NCI-H226 (cell line): ENCODE results near the gene ZFR.
"Not testable (repeated sequence)": the region's sequence is repeated elsewhere in the genome, so short reads cannot be mapped to it uniquely, and the experiment has no call there.

Source experiments
- DNase-seq: peaks from one replicate; pipeline ENCODE4 v3.0.0-alpha.2; 2015

Gene ZFR

DNA sequence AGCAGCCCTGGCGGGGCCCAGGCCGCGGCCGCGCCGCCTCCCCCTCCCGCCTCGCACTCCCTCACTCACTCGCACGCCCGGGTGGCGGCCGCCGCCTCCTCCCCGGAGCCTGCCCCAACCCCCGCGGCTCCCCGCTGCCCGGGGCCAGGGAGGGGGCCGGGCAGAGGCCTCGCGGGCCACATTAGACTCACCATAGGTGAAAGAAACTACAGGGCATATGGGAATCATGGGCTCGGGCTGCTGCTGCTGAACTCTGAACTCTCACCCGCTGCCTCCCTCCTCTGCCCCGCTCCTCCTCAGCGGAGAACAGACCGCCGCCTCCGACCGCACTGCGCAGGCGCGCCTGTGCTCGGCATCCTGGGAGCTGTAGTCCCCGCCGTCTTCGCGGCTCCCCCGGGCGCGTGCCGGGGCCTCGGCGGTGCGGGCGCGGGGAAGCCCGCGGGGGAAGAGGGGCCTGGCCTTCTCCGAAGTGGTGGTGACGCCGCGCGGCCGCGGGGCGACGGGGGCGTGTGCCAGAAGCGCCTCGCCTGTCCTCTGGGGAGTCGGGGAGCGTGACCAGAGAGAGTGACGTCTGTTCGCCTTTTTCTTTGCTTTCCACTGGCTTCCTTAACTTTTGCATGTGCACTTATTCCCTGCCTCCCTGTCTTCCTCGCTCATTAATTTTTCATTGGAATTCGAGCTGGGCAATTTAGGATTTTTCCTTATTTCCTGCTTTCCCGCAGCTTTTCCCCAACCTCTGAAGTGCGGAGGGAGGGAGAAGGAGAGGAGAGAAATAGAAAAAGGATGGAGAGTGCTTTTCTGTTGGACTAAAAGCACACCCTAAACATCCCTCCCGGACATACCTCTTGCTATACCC is at the start of gene ZFR:
Gene ZFR (minus strand): TSS at position 310 of the 856 bp plus-strand sequence. CDS start 82 bp downstream, at position 228.
- peak; percentile 82 for DNase-seq

DNA sequence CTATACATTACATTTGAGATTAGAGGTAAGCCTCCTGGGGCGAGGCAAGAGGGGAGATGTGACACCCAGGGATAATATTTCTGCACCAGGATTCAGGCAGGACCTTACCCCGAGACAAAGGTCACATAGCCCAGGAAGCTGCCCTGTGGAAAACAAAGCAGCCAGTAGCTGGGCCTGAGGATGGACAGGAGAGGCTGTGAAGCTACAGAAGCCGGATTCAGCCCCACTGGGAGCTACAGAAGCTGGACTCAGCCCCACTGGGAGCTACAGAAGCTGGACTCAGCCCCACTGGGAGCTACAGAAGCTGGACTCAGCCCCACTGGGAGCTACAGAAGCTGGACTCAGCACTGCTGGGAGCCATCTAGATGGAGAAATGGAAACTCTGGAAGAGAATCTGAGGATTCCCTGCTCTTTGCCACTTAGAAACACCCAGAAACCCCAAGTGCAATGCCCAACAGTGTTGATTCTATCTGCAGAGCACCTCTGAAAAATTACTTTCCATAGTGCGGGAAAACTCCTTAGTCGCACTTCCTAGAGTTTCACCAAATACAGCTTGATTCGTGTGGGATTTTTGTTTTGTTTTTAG is 46.5 kb upstream of the ZFR start:
- no peak for DNase-seq

DNA sequence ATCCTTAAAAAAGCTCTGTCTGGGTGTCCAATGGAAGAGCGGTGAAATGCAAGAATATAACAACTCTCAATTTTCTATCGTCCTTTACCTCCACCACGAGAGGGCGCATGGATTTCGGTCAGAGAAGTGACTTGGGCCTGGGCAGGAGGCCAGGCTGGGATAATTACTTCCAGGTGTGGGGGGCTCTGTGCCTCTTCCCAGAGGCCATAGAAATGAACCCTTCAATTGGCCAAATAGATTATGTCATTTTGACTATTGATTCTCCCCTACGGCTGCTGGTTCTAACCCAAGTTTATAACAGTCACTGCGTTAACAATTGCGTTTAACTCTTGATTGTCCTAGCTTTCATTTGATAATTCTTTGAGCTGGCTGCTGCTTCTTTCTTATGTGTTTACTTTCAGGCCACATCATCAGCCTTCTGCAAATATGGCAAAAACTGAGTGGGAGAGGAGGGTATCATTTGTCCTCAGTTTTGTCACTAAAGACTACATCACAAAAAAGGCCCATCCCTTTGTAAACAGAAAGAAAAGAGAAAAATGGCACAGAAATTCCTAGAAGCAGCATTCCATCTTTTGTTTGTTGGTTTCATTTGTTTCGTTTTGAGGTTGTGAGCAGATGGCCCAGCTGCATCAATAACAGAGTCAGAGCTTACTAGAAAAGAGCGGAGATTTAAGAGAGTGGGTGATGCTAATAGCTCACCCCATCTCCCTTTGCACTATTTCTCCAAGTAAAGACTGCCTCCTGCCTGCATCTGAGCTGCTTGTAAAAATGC is 45.4 kb upstream of the ZFR start:
- peak; percentile 39 for DNase-seq

DNA sequence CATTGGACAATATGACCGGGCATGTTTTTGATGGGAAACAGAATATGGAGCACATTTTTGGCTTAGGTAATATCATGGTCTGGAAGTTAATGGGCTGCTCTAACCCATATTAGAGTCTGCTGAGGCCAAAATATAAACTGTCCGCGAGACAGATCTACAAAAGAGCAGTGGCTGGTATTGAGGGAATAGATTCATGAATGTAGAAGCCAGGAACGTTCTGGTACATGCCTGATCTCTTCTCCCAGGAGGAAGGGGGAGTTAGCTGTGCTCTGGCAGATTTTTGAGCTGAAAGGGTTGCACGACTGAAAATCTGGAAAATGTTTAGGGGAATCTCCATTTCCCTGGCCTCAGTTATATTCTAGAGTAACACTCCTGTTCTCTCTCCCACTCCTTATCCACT is 42.9 kb upstream of the ZFR start:
- no peak for DNase-seq

DNA sequence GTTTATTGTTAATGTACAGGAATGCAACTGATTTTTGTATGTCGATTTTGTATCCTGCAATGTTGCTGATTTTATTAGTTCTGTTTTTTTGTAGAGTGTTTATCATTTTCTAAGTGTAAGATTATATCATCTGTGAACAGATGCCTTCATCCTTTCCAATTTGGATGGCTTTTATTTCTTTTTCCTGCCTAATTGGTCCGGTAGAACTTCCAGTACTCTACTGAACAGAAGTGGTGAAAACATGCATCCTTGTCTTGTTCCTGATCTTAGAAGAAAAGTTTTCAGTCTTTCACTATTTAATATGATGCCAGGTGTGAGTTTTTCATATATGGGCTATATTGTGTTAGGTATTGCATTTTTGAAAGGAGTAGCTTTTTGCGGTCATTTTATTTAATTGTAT is 42.5 kb upstream of the ZFR start:
- no peak for DNase-seq

DNA sequence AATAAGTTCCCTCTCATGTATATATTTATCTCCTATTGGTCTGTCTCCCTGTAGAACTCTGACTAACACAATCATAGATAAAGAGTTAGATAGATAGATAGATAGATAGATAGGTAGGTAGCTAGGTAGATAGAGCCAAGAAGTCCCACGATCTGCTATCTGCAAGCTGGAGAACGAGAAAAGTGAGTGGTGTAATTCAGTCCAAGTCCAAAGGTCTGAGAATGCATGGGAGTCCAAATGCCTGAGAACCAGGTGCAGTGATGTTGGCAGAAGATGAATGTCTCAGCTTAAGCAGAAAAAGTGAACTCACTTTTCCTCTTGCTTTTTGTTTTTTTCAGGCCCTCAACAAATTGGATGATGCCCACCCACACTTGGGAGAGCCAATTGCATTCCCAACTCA is 37.7 kb upstream of the ZFR start:
- no peak for DNase-seq

DNA sequence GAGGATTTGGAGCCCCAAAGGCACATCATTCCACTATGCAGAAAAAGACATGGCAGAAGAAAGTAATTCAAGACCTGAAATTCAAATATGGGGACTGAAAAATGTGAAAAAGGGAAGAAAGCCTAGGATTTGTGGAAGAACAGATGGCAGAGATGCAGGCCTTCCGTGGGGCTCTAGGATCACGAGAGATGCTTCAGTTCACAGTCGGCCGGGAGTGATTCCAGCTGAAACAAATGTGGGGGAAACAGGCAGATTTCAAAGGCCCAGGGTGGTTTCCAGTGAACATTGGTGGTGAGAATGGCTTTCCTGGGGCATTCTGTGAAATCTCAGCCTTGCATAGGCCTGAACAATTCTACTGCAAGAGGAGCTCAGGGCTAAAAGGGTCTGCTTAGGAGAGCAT is 34.6 kb upstream of the ZFR start:
- no peak for DNase-seq

DNA sequence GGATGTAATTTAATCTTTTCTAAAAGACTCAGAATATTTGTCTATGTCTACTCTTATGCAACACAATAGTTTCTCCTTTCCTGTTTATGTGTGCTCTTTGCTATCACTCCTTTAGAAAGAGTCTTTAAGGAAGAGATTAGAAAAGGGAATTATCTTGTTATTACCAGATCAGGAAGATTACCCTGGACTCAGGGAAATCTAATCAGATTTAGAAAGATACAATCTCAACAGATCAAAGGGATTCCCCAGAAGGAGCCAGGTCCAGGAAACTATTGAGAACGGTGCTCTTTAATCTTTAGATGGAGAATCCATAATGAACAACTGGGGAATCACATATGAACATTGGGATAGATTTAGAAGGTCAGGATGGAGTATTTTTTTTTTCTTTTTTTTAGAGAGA is 32.4 kb upstream of the ZFR start:
- no peak for DNase-seq

DNA sequence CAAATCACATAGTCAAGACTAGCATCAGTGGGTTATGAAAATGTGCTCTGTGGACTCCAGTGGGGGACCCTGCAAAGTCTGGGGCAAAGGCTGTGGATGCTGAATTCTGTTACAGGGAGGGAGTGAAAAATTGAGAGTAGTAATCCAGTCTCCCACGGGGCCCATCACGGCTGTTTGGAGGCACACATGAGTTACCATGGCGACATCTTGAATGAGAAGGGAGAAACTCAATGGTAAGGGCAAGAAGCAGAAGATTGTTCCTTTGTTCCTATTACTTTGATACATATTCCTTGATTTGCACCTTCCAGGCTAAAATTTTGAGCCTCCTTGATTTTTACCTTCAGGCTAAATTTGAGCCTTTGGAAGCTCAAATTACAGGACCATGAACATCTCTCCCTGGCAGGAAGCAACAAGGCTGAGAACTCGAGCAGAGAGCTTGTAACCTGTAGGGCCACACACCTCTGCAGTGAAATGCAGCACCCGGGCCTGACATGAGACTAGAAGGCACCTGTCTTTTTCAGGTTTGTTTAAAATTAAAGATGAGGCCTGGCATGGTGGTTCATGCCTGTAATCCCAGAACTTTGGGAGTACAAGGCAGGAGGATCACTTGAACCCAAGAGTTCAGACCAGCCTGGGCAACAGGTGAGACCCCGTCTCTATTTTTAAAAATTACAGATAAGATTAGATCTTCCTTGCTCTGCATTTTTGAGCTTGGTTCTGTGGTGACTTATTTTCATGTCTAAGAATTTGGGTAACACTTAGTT is 31.0 kb upstream of the ZFR start:
- no peak for DNase-seq

DNA sequence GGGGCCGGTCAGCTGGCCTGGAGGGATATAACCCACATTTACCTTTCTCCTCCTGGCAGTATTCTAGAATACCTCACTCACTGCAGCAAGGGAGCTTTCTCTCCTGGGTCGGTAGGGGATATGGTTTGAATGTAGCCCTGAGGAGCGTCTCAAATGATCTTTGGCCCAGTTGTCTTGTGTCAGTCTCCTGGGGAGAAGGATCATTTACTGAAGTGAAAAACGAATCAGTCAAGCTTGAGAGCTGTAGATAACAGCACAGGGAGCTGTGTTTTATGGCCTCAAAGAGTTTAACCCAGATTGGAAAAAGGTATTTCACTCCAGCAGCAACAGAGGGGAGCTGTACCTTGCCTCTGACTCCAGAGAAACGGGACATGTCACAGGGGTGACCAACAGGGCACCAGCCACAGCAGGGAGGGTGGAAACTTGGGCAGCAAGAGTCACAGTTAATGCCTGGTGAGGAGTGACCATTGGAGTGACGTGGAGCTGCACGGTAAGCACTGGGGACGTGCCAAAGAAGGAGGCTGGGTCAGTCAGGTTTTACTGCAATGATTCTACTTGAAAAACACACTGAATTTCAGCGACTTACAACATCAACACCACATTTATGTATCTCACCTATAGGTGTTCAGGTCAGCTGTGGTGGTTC is 29.8 kb upstream of the ZFR start:
- DNase-seq = no peak

DNA sequence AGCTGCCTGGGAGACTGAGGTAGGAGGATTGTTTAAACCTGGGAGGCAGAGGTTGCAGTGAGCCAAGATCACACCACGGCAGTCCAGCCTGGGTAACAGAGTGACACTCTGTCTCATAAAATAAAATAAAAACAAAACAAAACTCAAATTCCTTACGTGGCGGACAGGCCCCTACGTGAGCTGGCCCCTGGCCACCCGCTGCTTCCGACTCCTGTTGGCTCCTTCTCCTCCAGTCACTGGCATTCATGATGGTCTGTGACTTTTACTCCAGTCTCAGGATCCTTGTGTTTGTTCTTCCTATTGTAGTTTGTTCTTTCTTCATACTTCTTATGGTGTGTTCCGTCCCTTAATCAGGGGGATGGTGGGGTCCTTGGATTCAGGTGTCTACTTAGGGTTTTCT is 28.5 kb upstream of the ZFR start:
- no peak for DNase-seq

DNA sequence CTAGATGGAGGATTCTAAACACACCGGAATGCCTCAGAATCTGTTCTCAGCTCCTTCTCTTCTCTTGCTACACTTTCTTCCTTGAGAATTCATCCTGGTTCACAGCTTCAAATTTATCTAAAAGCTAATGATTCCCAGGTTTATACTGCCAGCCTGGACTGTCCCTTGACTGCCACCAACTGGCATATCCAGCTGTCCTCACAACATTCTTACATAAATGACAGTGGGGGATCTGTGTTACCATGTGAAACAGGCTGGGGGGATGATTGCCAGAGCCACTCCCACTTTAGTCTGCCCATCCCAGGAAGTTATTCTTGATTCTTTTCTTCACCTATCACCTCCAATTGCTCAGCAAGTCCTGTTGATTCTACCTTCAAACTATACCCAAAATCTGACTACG is 27.2 kb upstream of the ZFR start:
- no peak for DNase-seq

DNA sequence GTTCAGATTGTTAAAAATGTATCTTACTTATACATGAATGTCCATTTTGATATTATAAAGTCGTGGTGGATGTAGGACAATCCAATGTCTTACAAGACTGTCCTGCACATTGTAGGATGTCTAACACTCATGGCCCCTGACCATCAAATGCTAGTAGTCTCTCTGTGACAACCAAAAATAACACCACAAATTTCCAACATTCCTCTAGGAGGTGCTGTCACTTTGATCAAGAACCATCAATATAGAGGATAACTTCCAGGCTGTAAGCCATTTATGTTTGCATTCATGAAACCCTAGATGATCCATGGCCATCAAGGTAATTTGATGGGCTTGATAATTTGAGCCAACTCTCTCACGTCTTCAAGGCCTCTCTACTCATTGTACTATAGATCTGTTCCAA is 20.5 kb upstream of the ZFR start:
- no peak for DNase-seq

DNA sequence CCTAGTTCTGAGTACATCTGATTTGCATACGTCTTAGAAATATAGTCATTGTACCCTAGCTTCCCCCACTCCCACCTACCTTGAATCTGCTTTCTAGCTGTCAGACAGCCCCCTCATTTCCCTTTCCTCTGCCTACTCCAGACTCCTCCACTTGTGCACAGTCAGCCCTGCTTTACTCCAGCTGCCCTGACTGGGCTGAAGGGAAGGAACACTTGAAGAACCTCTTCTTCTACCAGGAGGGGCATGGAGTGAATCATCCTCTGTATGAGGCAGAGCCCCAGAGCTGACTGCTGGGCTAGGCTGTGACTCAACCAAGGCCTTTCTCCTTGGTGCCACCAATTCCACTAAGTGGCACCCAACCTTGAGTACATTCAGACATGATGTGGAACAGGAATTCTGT is 18.1 kb upstream of the ZFR start:
- DNase-seq = peak; percentile 52

DNA sequence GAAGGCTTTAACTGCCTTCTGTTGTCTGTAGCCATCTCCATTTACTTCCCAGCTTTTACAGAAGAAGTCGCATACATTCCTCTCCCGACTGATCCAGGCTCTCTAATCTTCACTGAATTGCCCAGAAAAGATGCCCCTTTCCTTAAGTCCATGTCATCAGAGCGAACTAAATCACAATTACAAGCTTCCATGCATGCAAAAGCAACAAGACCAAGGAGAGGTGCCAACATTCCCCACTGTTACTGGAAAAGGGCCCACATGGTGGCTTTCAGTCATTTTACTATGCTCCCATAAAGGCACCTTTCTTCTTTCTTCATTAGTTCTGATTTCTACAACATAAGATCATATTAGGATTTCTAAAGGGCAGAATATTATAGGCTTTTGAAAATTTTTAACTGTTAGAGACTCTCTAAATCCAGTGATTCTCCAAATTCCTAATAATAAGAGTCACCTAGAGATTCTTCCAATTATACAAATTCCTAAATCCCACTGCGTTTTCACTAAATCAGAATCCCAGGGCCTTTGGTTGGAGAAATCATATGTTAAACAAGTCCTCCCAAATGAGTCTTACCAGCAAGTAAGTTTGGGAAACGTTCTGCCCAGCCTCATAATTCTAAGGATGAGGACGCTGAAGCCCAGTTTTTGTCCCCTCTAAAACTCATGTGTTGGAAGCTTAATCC is 17.0 kb upstream of the ZFR start:
- DNase-seq = no peak

DNA sequence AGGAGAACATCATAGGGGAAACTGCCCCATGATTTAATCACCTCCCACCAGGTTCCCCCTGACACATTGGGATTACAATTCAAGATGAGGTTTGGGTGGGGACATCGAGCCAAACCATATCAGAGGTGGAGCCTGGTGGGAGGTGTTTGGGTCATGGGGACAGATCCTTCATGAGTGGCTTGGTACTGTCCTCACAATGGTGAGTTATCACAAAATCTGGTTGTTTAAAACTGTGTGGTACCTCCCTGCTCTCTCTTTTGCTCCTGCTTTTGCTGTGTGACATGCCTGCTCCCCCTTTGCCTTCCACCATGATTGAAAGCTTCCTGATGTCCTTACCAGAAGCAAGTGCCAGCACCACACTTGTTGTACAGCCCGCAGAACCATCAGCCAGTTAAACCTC is 16.2 kb upstream of the ZFR start:
- no peak for DNase-seq

DNA sequence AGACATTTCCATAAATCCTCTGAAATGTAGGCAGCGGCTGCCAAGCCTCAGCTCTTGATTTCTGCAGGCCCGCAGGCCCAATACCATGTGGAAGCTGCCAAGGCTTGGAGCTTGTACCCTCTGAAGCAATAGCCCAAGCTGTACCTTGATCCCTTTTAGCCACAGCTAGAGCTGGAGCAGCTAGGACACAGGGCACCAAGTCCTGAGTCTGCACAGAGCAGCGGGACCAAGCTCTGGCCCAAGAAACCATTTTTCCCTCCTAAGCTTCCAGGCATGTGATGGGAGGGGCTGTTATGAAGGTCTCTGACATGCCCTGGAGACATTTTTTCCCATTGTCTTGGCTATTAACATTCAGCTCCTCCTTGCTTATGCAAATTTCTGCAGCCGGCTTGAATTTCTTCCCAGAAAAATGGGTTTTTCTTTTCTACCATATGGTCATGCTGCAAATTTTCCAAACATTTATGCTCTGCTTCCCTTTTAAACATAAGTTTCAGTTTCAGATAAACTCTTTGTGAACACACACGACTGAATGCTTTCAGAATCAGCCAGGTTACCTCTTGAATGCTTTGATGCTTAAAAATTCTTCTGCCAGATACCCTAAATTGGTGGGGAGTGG is 14.4 kb upstream of the ZFR start:
- no peak for DNase-seq

DNA sequence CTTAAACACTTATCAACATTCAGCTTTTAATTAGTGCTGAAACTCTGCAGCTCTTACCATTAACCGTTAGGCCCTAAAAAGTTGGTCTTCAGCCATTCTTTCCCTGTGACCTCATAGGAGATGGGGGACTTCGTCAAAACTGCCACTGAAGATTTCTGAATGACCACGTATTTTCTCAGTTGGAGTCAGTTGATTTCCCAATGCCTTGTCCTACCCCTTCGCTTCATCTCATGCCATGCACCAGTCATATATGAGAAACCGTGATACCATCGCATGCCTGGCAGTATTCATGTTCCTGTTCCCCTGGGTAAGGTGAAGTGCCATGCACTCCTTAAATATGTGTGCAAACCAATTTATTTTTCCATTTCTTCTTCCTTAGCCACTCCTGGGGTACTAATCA is 10.8 kb upstream of the ZFR start:
- no peak for DNase-seq

DNA sequence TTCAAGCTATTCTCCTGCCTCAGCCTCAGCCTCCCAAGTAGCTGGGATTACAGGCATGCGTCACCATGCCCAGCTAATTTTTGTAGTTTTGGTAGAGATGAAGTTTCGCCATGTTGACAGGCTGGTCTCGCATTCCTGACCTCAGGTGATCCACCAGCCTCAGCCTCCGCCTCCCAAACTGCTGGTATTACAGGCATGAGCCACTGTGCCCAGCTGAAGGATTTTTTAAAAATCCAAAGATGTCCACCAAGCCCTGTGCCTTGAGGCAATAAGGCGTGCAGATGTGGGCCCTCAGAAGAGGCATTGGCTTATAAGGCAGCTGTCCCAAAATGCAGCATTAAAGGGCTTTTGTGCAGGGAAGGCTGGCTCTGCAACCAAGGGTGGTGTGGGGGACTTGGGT is 10.3 kb upstream of the ZFR start:
- DNase-seq = no peak

DNA sequence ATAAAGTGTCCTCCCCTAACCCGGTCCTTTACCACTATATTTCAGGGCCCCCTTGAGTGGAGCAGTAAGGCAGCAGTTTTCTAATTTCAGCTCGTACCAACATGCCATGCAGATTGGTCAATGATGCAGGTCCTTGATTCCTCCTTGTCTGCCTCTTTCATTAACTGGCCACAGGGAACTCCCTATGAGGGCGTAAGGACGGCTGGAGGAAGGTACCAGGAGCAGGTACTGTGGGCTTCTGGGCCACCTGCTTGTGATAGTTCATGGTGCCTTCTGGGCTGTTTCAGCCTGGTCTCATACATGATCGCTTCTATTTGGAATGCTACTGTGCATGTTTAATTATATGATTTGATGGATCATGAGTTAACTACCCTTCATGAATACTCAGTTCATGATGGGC is 9.4 kb upstream of the ZFR start:
- DNase-seq = no peak

DNA sequence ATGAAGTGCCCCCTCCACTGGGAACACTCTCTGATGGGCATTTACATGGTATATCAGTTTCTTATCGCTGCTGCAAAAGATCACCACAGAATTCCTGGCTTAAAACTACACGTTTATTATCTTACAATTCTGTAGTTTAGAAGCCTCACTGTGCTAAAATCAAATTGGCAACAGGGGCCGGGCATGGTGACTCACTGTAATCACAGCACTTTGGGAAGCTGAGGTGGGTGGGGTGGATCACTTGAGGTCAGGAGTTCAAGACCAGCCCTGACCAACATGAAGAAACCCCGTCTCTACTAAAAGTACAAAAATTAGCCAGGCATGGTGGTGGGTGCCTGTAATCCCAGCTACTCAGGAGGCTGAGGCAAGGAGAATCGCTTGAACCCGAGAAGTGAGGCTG is 7.8 kb upstream of the ZFR start:
- not testable (repeated sequence) for DNase-seq

DNA sequence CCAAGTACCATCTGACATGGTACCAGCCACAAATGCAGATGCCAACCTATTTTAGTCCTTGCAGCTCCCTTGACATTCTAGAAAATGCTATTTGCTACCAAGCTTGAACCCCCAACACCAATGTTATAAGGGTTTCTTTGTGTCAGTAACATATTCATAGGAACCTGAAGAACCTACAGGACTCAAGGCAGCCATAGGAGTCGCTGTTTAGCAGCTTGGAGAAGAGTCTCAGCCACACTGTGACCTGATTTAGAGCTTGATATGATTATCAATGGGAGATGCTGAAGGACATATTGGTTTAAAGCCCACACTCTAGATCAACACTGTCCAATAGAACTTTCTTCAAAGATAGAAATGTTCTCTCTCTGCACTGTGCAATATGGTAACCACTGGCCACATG is 6.4 kb upstream of the ZFR start:
- no peak for DNase-seq
